GM12891 (cell line): ENCODE results near the gene COL6A2.

Experiments used
- POLR2A ChIP-seq: IDR thresholded peaks from 2 replicates; pipeline ENCODE4 v1.6.1; 2011; ENCODE audit warnings: low read depth, low read length, control low read depth
- POLR2AphosphoS5 ChIP-seq: IDR thresholded peaks from 2 replicates; pipeline ENCODE4 v1.6.1; 2011; ENCODE audit warnings: low read depth, low read length, control low read depth
- POU2F2 ChIP-seq: IDR thresholded peaks from 2 replicates; pipeline ENCODE4 v1.6.1; 2011; ENCODE audit warnings: low read depth, mild to moderate bottlenecking, control low read depth, low read length, moderate library complexity

DNA sequence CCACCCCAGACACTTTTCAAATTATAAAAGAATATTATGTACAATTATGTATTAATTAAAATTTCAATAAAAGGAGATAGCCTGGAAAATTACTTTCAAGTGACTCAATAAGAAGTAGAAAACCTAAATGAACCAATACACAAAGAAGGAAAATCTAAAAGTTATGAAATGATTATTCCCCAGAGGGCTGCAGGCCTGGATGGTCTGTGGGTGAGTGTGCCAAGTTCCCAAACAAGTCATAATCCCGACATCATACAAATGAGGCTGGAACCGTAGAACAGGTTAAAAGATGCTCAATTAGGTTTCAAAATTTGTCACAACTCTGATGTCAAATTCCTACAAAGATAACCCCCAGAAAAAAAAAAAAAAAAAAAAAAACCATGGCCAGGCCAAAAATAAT lies 73.7 kb downstream of the COL6A2 start:
- TF ChIP-seq POLR2A, result no peak
- TF ChIP-seq POU2F2, result no peak
- no peak for TF ChIP-seq POLR2AphosphoS5
